ENCODE results near the gene ZIC2.

GRCh38 chr13:99985241-99985874 is 3.8 kb downstream of the ZIC2 start:
- TF ChIP-seq CTCF (conservative IDR thresholded peaks at IDR 0.05) (no peak), EZH2 (IDR thresholded peaks at IDR 0.05; ENCODE audit: low read depth) (no peak)

Data from PC-9 (cell line).